Activated naive CD8-positive, alpha-beta T cell treated with anti-CD3 and anti-CD28 coated beads, Interleukin-2, amount 50 U/mL, for 24 hours (primary cell): ENCODE measurements around the gene GNL2.
"Not testable (repeated sequence)": the region's sequence is repeated elsewhere in the genome, so short reads cannot be mapped to it uniquely, and the experiment has no call there.

Experiments used
- ATAC-seq: fragments of 150-1000 bp; cut with Tn5 transposase; one replicate; pipeline ENCODE4 v1.10.0; 2021
- DNase-seq: peaks from one replicate; pipeline ENCODE4 v3.0.0; 2021
- H3K27ac Mint-ChIP-seq: one replicate; pipeline ENCODE4 v1.8.0; 2021; ENCODE audit warnings: mild to moderate bottlenecking, mixed read lengths
- H3K27me3 Mint-ChIP-seq: one replicate; pipeline ENCODE4 v1.8.0; 2021; ENCODE audit warnings: mixed read lengths
- H3K36me3 Mint-ChIP-seq: one replicate; pipeline ENCODE4 v1.8.0; 2021; ENCODE audit warnings: low read depth, mixed read lengths
- H3K4me1 Mint-ChIP-seq: one replicate; pipeline ENCODE4 v1.8.0; 2021; ENCODE audit warnings: mixed read lengths
- H3K4me3 Mint-ChIP-seq: one replicate; pipeline ENCODE4 v1.8.0; 2021; ENCODE audit warnings: mild to moderate bottlenecking, moderate library complexity, mixed read lengths
- H3K9me3 Mint-ChIP-seq: one replicate; pipeline ENCODE4 v1.8.0; 2021; ENCODE audit warnings: mixed read lengths

GNL2 gene

DNA sequence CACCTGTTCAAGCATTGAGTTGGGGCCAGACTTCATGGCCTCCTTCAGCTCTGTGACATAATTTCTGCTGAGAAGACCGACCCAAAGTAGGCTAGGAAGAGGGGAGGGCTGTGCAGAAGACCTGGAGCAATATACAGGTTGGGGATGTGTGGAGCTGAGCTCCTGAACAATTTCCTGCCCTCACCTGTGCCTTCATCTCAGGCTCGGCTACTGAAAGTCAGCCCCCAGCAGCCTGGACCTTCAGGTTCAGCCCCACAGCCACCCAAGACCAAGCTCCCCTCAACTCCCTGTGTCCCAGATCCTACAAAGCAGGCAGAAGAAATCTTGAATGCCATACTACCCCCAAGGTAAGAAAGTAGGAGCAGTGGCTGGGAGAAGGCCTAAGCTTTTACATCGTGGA, 38.3 kb downstream of the GNL2 start:
- Mint-ChIP-seq H3K36me3 (peaks cover 11% of the 10 kb centered on the region), H3K9me3 (no peaks in the 10 kb centered on the region), H3K27ac (no peak overlapping the region), H3K4me3 (no peak overlapping the region), H3K4me1 (peaks cover 20% of the 10 kb centered on the region), H3K27me3 (peaks cover 3% of the 10 kb centered on the region)
- DNase-seq (no peak), ATAC-seq (no peak)

DNA sequence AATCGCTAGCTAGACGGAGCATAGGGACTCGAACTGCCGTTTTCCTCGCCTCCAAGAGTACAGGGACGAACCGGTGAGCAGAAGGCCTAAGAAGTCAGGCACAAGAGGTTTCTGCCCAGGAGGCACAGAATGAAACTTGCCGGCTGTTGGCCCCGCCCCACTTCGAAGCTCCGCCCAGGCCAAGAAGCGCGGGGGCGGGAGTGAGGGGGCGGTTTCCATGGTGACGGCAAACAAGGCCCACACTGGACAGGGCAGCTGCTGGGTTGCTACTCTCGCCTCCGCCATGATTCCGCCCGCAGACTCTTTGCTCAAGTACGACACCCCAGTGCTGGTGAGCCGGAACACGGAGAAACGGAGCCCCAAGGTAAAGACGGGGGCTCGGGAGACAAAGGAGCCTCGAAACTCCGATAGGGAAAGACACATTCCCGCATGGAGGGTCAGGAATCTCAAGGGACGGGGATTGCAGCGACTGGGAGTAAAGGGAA, 39.0 kb downstream of the GNL2 start, which contains the start of gene DNALI1:
DNALI1 (plus strand) TSS at position 229 of the 485 bp plus-strand sequence; CDS start at position 284, 55 bp downstream.
- Mint-ChIP-seq H3K9me3 (no peaks in the 10 kb centered on the region), H3K36me3 (peaks cover 15% of the 10 kb centered on the region), H3K4me1 (peaks cover 26% of the 10 kb centered on the region), H3K4me3 (no peak within 1 kb of the TSS), H3K27me3 (peaks cover 3% of the 10 kb centered on the region), H3K27ac (peak within 1 kb of the TSS; percentile 33)
- peak; percentile 34 for DNase-seq
- no peak for ATAC-seq

DNA sequence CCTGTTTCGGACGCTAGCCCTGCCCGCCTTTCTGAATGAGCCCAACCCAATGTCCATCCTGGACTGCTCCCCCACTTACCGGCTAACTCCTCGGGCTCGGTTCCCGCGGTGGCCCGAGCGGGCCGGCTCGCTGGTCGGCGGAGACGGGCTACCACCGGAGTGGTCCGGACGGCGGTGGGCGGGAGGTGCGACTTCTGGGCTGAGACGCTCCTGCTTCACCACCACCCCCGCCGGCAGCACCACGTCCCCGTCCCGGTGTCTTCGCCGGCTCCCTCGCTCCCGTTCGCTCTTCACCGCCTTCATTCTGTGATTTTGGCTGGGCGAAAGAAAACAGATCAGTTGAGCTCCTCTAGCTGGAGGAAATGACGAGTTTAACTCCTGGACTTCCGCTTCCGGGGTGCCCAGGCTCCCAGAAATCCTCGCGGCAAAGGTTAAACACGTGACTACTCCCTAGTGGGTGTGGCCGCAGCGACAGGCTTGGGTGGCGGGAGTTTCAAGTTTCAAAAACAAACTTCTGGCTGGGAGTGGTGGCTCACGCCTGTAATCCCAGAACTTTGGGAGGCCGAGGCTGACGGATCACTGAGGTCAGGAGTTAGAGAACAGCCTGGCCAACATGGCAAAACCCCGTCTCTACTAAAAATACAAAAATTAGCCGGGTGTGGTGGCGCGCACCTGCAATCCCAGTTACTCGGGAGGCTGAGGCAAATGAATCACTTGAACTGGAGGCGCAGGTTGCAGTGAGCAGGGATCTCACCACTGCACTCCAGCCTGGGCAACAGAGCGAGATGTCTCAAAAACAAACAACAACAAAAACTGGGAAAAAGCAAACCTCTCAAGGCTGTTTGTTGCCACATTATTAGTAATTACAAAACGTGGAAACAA, 41.6 kb downstream of the GNL2 start, which contains the start of gene SNIP1:
SNIP1 (minus strand) TSS at position 367 of the 882 bp plus-strand sequence; CDS start at position 303, 64 bp downstream.
- ATAC-seq, result peak; percentile 96
- Mint-ChIP-seq H3K27ac (peak within 1 kb of the TSS; percentile 98), H3K36me3 (peaks cover 32% of the 10 kb centered on the region), H3K9me3 (no peaks in the 10 kb centered on the region), H3K4me1 (peaks cover 41% of the 10 kb centered on the region), H3K4me3 (peak within 1 kb of the TSS; percentile 98), H3K27me3 (peaks cover 3% of the 10 kb centered on the region)
- peak; percentile 87 for DNase-seq

DNA sequence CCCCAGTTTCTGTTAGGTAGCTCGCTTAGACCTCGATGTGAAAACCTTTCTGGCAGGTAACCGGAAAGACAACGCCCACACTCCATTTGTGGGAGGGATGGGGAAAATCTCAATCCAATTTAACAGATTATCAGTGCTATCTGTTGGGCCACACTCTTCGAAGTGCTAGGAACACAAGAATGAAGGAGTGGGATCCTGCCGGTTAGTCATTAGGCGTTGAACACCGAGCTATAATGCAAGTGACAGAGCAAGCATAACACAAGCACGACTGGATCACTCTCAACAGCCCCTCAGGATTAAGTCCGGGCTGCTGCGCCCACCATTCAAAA, 42.2 kb downstream of the GNL2 start:
- no peaks in the 10 kb centered on the region for H3K9me3 Mint-ChIP-seq
- H3K27ac Mint-ChIP-seq, result peak overlapping the region; percentile 98
- H3K27me3 Mint-ChIP-seq, result peaks cover 3% of the 10 kb centered on the region
- DNase-seq (peak; percentile 5), ATAC-seq (peak; percentile 6)
- peaks cover 44% of the 10 kb centered on the region for H3K4me1 Mint-ChIP-seq
- H3K4me3 Mint-ChIP-seq, result peak overlapping the region; percentile 98
- peaks cover 36% of the 10 kb centered on the region for H3K36me3 Mint-ChIP-seq

DNA sequence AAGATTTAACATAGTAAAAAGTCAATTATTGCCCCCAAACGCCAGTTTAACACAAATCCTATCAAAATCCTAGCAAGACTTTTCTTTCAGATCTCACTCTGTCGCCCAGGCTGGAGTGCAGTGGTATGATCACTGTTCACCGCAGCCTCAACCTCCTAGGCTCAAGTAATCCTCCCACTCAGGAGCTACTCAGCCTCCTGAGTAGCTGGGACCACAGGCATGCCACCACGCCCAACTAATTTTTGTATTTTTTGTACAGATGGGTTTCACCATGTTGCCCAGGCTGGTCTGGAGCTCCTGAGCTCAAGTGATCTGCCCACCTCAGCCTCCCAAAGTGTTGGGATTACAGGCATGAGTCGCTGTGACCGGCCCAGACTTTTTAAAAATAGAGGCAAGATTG, 46.4 kb downstream of the GNL2 start:
- DNase-seq (no peak), ATAC-seq (no peak)
- Mint-ChIP-seq H3K36me3 (peaks cover 57% of the 10 kb centered on the region), H3K27ac (peak overlapping the region; percentile 73), H3K4me1 (peaks cover 39% of the 10 kb centered on the region), H3K4me3 (no peak overlapping the region), H3K9me3 (no peaks in the 10 kb centered on the region), H3K27me3 (no peaks in the 10 kb centered on the region)

DNA sequence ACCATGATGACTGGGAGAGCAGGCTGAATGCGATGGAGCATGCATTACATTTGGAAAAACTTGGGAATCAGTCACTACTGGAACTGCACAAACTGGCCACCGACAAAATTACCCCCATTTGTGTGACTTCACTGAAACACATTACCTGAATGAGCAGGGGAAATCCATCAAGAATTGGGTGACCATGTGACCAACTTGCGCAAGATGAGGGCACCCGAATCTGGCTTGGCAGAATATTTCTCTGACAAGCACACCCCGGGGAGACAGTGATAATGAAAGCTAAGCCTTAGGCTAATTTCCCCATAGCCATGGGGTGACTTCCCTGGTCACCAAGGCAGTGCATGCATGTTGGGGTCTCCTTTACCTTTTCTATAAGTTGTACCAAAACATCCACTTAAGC, 50.7 kb downstream of the GNL2 start:
- ATAC-seq (no peak), DNase-seq (no peak)
- Mint-ChIP-seq H3K27me3 (no peaks in the 10 kb centered on the region), H3K4me3 (no peak overlapping the region), H3K36me3 (peaks cover 46% of the 10 kb centered on the region), H3K4me1 (peaks cover 11% of the 10 kb centered on the region), H3K27ac (no peak overlapping the region), H3K9me3 (no peaks in the 10 kb centered on the region)

DNA sequence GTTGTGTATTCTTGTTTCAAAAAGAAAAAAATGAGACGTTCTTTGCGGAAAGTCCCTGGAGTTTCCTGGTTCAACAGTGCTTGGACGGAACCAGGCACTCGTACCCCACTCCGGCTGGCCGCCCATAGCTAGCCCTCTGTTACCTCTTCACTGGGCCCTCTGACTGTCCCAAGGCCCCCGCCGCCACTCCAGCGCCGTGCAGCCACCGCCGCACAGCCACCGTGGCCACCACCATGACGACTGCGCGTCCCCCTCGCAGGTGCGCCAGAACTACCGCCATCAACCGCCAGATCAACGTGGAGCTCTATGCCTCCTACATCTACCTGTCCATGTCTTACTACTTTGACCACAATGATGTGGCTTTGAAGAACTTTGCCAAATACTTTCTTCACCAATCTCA, 51.2 kb downstream of the GNL2 start:
- Mint-ChIP-seq H3K36me3 (peaks cover 44% of the 10 kb centered on the region), H3K4me3 (no peak overlapping the region), H3K4me1 (peaks cover 7% of the 10 kb centered on the region), H3K27ac (peak overlapping the region; percentile 29), H3K27me3 (no peaks in the 10 kb centered on the region), H3K9me3 (no peaks in the 10 kb centered on the region)
- ATAC-seq (no peak), DNase-seq (no peak)

DNA sequence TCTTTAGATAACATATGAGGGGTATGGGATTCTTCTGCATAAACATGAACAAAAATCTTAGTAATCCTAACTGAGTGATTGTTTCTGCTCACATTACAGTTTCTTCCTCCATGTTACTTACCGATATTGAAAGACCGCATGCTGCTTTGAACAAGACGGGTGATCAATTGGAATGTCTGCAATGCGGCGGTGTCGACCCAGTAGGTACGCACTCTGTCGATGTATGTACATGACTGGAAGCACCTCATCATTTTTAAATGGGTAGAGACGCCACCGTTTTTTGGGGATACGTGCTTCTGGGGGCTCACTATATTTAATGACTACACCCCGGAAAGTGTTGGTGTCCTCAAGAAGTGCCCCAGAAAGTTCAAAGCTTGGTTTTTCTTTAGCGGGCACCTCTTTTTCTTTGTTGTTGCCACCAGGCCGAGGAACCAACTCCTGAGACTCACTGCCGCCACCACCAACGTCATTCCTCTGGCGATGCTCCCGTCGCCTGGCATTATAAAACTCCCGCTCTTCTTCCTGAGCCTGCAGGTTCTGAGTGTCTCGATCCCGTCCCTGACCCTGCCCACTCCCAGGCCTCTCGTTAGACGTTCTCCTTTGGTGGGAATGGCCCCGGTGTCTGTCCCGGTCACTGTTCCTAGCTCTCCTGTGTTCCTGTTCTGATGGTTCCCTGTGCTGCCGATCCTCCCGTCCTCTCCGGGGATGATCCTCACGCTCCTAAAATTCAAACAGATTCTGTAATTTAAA, 55.5 kb downstream of the GNL2 start:
- DNase-seq (no peak), ATAC-seq (no peak)
- Mint-ChIP-seq H3K27me3 (no peaks in the 10 kb centered on the region), H3K27ac (no peak overlapping the region), H3K36me3 (peaks cover 54% of the 10 kb centered on the region), H3K9me3 (no peaks in the 10 kb centered on the region), H3K4me1 (peaks cover 7% of the 10 kb centered on the region), H3K4me3 (no peak overlapping the region)

DNA sequence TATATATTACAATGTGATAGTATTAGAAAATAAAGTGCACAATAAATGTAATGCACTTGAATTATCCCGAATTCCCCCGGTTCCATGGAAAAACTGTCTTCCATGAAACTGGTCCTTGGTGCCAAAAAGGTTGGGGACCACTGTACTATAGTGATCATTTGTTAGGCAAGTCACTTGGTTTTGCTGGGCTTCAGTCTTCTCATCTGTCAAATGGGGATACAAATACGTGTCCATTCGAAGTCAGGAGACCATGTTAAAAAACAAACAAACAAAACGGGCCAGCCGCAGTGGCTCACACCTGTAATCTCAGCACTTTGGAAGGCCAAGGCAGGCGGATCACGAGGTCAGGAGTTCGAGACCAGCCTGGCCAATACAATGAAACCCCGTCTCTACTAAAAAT, 56.6 kb downstream of the GNL2 start:
- peaks cover 50% of the 10 kb centered on the region for H3K36me3 Mint-ChIP-seq
- H3K27ac Mint-ChIP-seq, result not testable (repeated sequence)

DNA sequence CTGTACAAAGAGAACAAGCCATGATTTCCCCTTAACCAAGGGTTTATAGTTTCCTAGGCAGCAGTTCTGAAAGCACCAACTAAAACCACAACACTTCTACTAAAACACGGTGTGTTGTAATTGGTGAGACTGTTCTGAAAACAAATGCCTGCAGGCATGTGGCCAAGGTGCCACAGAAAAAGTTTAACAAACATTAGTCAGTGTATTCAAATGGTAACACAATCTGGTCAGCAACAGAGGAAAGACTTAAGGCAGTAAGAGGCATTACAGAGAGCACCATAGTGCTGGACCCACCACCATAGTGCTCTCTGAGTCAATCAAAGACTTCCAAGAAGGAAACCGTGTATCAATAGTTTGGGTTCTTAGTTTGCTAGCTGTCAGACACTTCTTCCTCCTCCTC, 58.4 kb downstream of the GNL2 start:
- ATAC-seq (peak; percentile 46), DNase-seq (no peak)
- Mint-ChIP-seq H3K4me1 (peaks cover 7% of the 10 kb centered on the region), H3K36me3 (peaks cover 45% of the 10 kb centered on the region), H3K4me3 (no peak overlapping the region), H3K9me3 (no peaks in the 10 kb centered on the region), H3K27me3 (no peaks in the 10 kb centered on the region), H3K27ac (peak overlapping the region; percentile 6)

More for the DNA sequence above, 56.6 kb downstream of the GNL2 start:
- H3K4me3 Mint-ChIP-seq, ATAC-seq, H3K4me1 Mint-ChIP-seq, DNase-seq, H3K27me3 Mint-ChIP-seq, H3K9me3 Mint-ChIP-seq: not testable (repeated sequence)

DNA sequence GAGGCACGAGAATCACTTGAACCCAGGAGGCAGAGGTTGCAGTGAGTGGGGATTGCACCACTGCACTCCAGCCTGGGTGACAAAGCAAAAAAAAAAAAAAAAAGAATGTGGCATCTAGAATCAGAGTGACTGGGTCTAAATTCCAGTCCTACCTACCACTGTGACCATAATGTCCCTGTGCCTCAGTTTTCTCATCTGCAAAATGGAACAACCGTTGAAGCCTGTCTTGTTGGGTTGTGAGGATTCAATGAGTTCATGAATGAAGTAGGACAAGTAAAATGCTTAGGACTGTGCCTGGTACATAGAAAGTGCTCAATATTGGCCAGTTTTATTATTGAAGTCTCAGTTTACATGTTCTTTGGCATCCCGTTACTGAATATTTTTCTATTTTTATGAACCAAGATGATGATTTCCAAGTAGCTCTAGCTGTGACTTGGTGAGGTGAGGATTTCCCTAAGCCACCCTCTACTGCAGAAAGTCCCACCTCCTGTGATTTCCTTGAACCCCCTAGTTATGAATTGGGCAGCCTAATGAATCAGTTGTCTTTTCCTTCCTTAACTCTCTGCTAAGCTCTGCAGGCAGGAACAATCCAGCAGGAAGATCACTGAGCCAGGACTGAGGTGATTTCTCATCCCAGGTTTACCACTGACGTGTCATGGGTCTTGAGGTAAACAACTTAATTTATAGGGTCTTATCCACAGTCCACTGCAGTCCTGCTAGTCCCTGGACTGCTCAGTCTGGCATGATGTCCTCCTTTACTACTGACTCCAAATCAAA, 62.2 kb downstream of the GNL2 start:
- H3K27me3 Mint-ChIP-seq, result no peaks in the 10 kb centered on the region
- ATAC-seq (no peak), DNase-seq (no peak)
- no peaks in the 10 kb centered on the region for H3K9me3 Mint-ChIP-seq
- H3K27ac Mint-ChIP-seq, result peak overlapping the region; percentile 13
- peaks cover 7% of the 10 kb centered on the region for H3K4me1 Mint-ChIP-seq
- H3K36me3 Mint-ChIP-seq, result peaks cover 28% of the 10 kb centered on the region
- H3K4me3 Mint-ChIP-seq, result no peak overlapping the region

DNA sequence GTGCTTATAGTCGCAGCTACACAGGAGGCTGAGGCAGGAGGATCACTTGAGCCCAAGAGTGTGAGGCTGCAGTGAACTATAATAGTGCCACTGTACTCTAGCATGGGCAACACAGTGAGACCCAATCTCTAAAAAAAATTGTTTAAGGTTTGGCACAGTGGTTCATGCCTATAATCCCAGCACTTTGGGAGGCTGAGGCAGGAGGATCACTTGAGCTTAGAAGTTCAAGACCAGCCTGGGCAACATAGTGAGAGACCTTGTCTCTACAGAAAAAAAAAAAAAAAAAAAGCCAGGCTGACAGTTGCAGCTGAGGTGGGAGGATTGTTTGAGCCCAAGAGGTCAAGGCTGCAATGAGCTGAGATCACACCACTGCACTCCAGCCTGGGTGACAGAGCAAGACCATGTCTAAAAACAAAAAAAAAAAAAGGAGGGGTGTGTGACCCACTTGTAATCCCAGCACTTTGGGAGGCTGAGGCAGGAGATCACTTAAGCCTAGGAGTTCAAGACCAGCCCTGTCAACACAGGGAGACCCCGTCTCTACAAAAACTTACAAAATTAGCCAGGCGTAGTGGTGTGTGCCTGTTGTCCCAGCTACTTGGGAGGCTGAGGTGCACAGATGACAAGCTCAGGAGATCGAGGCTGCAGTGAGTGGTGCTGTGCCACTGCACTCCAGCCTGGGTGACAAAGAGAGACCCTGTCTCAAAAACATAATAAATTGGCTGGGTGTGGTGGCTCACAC, 63.1 kb downstream of the GNL2 start:
- not testable (repeated sequence) for H3K9me3 Mint-ChIP-seq, H3K27ac Mint-ChIP-seq, H3K27me3 Mint-ChIP-seq, ATAC-seq, DNase-seq, H3K4me3 Mint-ChIP-seq, H3K4me1 Mint-ChIP-seq
- peaks cover 19% of the 10 kb centered on the region for H3K36me3 Mint-ChIP-seq

DNA sequence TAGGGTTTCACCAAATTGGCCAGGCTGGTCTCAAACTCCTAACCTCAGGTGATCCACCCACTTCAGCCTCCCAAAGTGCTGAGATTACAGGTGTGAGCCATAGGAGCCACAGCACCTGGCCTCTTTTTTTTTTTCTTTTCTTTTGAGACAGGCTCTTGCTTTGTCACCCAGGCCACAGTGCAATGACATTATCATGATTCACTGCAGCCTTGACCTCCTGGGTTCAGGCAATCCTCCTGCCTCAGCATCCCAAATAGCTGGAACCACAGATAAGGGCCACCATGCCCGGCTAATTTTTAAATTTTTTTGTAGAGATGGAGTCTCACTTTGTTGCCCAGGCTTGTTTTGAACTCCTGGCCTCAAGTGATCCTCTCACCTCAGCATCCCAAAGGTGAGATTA, 65.8 kb downstream of the GNL2 start:
- H3K27me3 Mint-ChIP-seq, H3K4me1 Mint-ChIP-seq, DNase-seq, H3K4me3 Mint-ChIP-seq, ATAC-seq, H3K9me3 Mint-ChIP-seq, H3K36me3 Mint-ChIP-seq, H3K27ac Mint-ChIP-seq: not testable (repeated sequence)

DNA sequence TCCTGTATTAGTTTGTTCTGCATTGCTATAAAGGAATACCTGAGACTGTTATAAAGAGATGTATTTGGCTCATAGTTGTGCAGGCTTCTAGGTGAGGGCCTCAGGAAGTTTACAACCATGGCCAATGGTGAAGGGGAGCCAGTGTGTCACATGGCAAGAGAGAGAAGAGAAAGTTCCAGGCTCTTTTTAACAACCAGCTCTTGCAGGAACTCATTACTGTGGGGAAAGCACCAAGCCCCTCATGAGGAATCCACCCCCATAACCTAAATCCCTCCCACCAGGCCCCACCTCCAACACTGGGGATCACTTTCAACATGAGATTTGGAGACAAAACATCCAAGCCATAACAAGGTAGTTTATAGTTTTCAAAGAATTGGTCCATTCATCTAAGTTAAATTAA, 76.1 kb downstream of the GNL2 start:
- H3K4me3 Mint-ChIP-seq, result peak overlapping the region; percentile 83
- H3K4me1 Mint-ChIP-seq, result peaks cover 34% of the 10 kb centered on the region
- ATAC-seq (peak; percentile 20), DNase-seq (peak; percentile 25)
- no peaks in the 10 kb centered on the region for H3K27me3 Mint-ChIP-seq
- peak overlapping the region; percentile 86 for H3K27ac Mint-ChIP-seq
- H3K36me3 Mint-ChIP-seq, result peaks cover 11% of the 10 kb centered on the region
- H3K9me3 Mint-ChIP-seq, result no peaks in the 10 kb centered on the region
